OCI-LY3 (cell line): ENCODE measurements around the gene ERG.

Experiments
- H2AFZ ChIP-seq: fragments of 200-600, 300-600 bp; shearing (Covaris generic); 2 replicates; pipeline ENCODE4 v1.6.0; 2014; ENCODE audit warnings: antibody characterized with exemption, low read depth, low read length
- H3K27ac ChIP-seq: fragments of 200-600, 300-600 bp; sonication (generic); 2 replicates; pipeline ENCODE4 v1.5.1; 2014; ENCODE audit warnings: mild to moderate bottlenecking, low read length, moderate library complexity, mixed read lengths
- H3K27me3 ChIP-seq: fragments of 200-600, 300-600 bp; sonication (generic); 2 replicates; pipeline ENCODE4 v1.6.1; 2014; ENCODE audit warnings: low read depth, low read length, mixed read lengths
- H3K36me3 ChIP-seq: fragments of 200-600, 300-600 bp; sonication (generic); replicated peaks from 2 replicates; pipeline ENCODE3; 2014; ENCODE audit warnings: low read depth, low read length, mixed read lengths
- H3K4me1 ChIP-seq: fragments of 300-600, 200-600 bp; sonication (generic); 2 replicates; pipeline ENCODE4 v1.6.1; 2014; ENCODE audit warnings: low read length, mixed read lengths
- H3K4me2 ChIP-seq: fragments of 200-600, 300-600 bp; sonication (generic); 2 replicates; pipeline ENCODE4 v1.6.1; 2014; ENCODE audit warnings: low read length, mixed read lengths
- H3K4me3 ChIP-seq: fragments of 300-600, 200-600 bp; sonication (generic); 2 replicates; pipeline ENCODE4 v1.5.1; 2014; ENCODE audit warnings: antibody characterized with exemption, mild to moderate bottlenecking, low read length, moderate library complexity
- H3K79me2 ChIP-seq: fragments of 300-600, 200-600 bp; shearing (Covaris generic); 2 replicates; pipeline ENCODE4 v1.6.1; 2014; ENCODE audit warnings: mild to moderate bottlenecking, low read length, mixed read lengths
- H3K9ac ChIP-seq: fragments of 300-600, 200-600 bp; shearing (Covaris generic); 2 replicates; pipeline ENCODE4 v1.6.0; 2014; ENCODE audit warnings: mild to moderate bottlenecking, low read length, moderate library complexity
- H3K9me3 ChIP-seq: fragments of 200-600, 300-600 bp; shearing (Covaris generic); 2 replicates; pipeline ENCODE4 v1.6.1; 2014; ENCODE audit warnings: low read length, mixed read lengths; ENCODE audit not compliant: insufficient read depth
- H4K20me1 ChIP-seq: fragments of 200-600, 300-600 bp; sonication (generic); 2 replicates; pipeline ENCODE4 v1.6.1; 2016; ENCODE audit warnings: low read length, mixed read lengths; ENCODE audit not compliant: insufficient read depth
- EZH2phosphoT487 ChIP-seq: fragments of 200-600 bp; shearing (Covaris generic); IDR thresholded peaks from 2 replicates; pipeline ENCODE4 v1.6.1; 2018; ENCODE audit warnings: antibody characterized with exemption, mixed run types, low read depth
- TF ChIP-seq, protein P1 (sequence below): fragments of 200-600, 300-600 bp; sonication (generic); IDR thresholded peaks from 2 replicates; pipeline ENCODE4 v1.5.1; 2014; ENCODE audit warnings: antibody characterized with exemption, low read length, low read depth

The ERG gene

DNA sequence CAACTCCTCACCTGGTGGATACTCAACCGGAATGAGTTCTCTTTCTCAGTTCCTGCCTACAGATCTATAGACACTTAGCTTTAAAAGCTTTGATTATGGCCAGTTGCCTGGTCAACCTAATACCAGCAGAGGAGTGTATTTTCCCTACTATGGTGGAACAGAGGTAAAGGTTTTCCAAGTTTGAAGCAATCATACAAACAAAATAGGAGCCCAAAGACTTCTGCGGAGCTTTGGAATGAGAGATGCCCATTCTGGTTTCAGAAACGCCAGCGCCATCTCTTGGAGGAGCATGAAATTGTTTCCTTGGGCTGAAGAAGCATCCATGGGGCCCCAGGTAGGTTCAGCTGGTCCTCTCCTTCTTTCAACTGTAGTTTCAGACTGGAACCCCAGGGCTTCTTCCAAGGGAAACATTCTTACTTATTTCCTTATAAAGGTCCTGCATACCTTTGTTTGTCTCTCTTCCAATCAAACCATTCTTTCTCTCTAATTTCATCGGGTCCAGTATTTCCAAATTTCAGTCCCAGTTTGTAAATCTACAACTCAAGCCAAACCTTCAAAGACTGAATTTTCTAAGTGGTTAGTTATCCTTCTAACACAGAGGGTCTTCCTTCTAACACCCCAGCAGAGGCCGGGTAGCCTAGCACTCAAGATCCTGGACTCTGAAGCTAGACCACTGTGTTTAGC, 145.6 kb downstream of the ERG start:
- Histone ChIP-seq H3K4me3 (no peak overlapping the region), H3K79me2 (no peaks in the 10 kb centered on the region), H3K9ac (no peak overlapping the region), H3K4me1 (no peaks in the 10 kb centered on the region), H3K4me2 (no peak overlapping the region), H3K36me3 (no peaks in the 10 kb centered on the region), H2AFZ (no peak overlapping the region), H4K20me1 (no peaks in the 10 kb centered on the region), H3K9me3 (no peaks in the 10 kb centered on the region), H3K27me3 (peaks cover 9% of the 10 kb centered on the region; the same call in 1 of the 2 replicates), H3K27ac (no peak overlapping the region)
- no peak for TF ChIP-seq EZH2phosphoT487
- TF ChIP-seq, protein P1, sequence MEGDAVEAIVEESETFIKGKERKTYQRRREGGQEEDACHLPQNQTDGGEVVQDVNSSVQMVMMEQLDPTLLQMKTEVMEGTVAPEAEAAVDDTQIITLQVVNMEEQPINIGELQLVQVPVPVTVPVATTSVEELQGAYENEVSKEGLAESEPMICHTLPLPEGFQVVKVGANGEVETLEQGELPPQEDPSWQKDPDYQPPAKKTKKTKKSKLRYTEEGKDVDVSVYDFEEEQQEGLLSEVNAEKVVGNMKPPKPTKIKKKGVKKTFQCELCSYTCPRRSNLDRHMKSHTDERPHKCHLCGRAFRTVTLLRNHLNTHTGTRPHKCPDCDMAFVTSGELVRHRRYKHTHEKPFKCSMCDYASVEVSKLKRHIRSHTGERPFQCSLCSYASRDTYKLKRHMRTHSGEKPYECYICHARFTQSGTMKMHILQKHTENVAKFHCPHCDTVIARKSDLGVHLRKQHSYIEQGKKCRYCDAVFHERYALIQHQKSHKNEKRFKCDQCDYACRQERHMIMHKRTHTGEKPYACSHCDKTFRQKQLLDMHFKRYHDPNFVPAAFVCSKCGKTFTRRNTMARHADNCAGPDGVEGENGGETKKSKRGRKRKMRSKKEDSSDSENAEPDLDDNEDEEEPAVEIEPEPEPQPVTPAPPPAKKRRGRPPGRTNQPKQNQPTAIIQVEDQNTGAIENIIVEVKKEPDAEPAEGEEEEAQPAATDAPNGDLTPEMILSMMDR, result peak; percentile 62

DNA sequence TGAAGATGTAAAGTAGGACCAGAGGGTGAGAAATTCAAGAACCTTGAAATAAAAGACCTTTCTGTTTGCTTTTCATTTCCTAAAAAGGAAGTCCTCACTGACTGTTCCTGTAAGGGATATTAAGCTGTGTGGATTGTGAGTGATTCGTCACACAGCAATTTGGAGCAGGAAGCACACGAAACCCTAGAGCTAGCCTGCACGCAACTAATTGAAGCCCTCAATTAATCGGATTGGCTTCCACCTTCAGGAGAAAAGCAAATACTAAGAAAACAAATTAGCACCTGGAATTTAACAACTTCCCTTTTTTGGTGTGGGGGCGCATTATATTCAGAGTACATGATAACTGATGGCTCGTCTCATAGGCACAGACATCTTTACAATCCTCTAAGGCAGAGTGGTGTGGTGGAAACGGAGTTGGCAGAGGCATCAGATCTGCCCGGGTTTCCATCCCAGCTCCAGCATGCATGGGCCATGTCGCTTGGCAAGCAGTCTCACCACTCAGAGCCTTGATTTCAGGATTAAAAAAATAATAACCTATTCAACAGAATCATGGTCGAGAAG, 146.2 kb downstream of the ERG start:
- H3K4me1 ChIP-seq, result no peaks in the 10 kb centered on the region
- no peak overlapping the region for H3K4me2 ChIP-seq
- no peaks in the 10 kb centered on the region for H3K9me3 ChIP-seq
- no peaks in the 10 kb centered on the region for H3K36me3 ChIP-seq
- H3K4me3 ChIP-seq, result no peak overlapping the region
- peaks cover 12% of the 10 kb centered on the region; the same call in 1 of the 2 replicates for H3K27me3 ChIP-seq
- no peaks in the 10 kb centered on the region for H3K79me2 ChIP-seq
- H3K27ac ChIP-seq, result no peak overlapping the region
- TF ChIP-seq, protein P1, result no peak
- no peak for TF ChIP-seq EZH2phosphoT487
- no peaks in the 10 kb centered on the region for H4K20me1 ChIP-seq
- no peak overlapping the region for H3K9ac ChIP-seq
- no peak overlapping the region for H2AFZ ChIP-seq

DNA sequence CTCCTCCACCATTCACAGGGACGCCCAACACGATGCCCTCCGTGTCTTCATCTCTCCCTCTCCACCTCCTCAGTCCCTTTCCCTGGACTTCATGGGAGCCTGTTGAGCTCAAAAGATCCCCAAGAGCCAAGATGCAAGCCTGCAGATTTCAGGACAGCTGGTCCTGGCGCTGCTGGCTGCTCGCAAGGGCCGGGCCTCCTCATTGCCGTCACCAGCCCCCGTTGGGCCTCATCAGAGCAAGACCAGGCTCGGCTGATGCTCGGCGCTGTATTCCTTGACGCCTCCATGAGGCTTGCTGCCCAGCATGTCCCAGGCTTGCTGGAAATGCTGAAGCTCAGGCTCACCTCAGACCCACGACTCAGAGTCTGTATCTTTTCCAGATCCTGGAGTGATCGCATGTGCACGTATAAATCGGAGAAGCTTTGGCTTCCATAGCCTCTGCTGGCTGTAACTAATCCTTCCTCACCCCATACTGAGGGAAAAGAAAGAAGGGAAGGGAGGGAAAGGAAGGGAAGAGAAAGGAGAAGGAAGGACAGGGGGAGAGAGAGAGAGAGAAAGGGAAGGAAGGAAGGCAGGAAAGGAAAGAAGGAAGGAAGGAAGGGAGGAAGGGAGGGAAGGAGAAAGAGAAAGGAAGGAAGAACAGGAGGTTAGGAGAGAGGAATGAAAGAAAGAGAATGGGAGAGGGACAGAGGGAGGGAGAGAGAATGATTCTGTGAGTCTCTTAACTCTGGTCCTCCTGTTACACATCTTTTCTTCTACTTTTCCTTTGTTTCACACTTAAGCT, 146.9 kb downstream of the ERG start:
- Histone ChIP-seq H2AFZ (no peak overlapping the region), H3K4me3 (no peak overlapping the region), H3K4me1 (no peaks in the 10 kb centered on the region), H3K27me3 (peaks cover 12% of the 10 kb centered on the region; the same call in 1 of the 2 replicates), H3K9ac (no peak overlapping the region), H4K20me1 (no peaks in the 10 kb centered on the region), H3K27ac (no peak overlapping the region), H3K79me2 (no peaks in the 10 kb centered on the region), H3K9me3 (no peaks in the 10 kb centered on the region), H3K4me2 (no peak overlapping the region), H3K36me3 (no peaks in the 10 kb centered on the region)
- no peak for TF ChIP-seq EZH2phosphoT487
- TF ChIP-seq, protein P1, result no peak

DNA sequence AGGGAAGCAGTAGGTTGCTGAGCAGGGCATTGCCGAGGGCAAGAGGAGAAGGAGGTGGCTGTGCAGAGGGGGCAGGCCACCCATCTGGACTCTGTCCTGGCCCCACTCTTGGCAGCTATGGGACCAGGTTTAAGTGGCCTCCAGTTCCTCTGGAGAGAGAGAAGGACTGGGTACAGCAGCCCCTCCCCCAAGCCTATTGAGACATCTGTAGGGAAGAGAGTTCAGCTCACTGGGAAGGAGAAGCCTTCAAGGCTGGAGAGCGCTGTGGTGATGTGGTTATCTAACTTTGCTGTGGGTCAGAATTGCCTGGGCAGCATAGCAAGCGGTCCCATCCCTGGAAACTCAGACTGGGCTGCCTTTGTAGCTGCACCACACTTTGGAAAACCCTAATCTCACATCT, 147.6 kb downstream of the ERG start:
- Histone ChIP-seq H3K9me3 (no peaks in the 10 kb centered on the region), H3K36me3 (no peaks in the 10 kb centered on the region), H3K4me1 (no peaks in the 10 kb centered on the region), H3K79me2 (no peaks in the 10 kb centered on the region), H3K27me3 (peaks cover 12% of the 10 kb centered on the region; the same call in 1 of the 2 replicates), H3K4me2 (no peak overlapping the region), H3K4me3 (no peak overlapping the region), H3K27ac (no peak overlapping the region), H3K9ac (no peak overlapping the region), H4K20me1 (no peaks in the 10 kb centered on the region), H2AFZ (no peak overlapping the region)
- TF ChIP-seq, protein P1, result no peak
- no peak for TF ChIP-seq EZH2phosphoT487
